Small intestine (tissue), 7 donors: ENCODE data around the gene P2RY2. TPM values are rescaled to one million over a fixed set of nuclear protein-coding genes. Genes with fewer than 3 reads are reported as not detected.

ENCODE experiments used
- DNase-seq, 2 donors: peaks; one replicate each; pipeline versions ENCODE4 v3.0.0 to v3.0.0-alpha.2; 2013
- FAIRE-seq: peaks from 2 replicates; lab custom pipeline; 2012; peaks lifted over from hg19 to GRCh38; lab: Jason Lieb, UNC
- H3K27ac ChIP-seq, 3 donors: one replicate each; pipeline ENCODE4 v1.5.1; 2013; ENCODE audit warnings: low read length in 2 of 3, mild to moderate bottlenecking in 2 of 3, control low read depth in 1 of 3, inconsistent platforms in 1 of 3, low read depth in 1 of 3, moderate library complexity in 1 of 3
- H3K27me3 ChIP-seq, 3 donors: one replicate each; pipeline ENCODE4 v1.6.1; 2013; ENCODE audit warnings: low read length in 3 of 3, inconsistent platforms in 1 of 3; ENCODE audit not compliant: control insufficient read depth in 3 of 3, insufficient read depth in 3 of 3
- H3K36me3 ChIP-seq, 3 donors: one replicate each; pipeline ENCODE4 v1.6.1; 2013; ENCODE audit warnings: low read length in 3 of 3, inconsistent platforms in 1 of 3, low read depth in 1 of 3, mild to moderate bottlenecking in 1 of 3, moderate library complexity in 1 of 3; ENCODE audit not compliant: control insufficient read depth in 3 of 3, insufficient read depth in 2 of 3
- H3K4me1 ChIP-seq, 3 donors: one replicate each; pipeline ENCODE4 v1.6.1; 2013; ENCODE audit warnings: low read length in 2 of 3, inconsistent platforms in 1 of 3, low read depth in 1 of 3, mild to moderate bottlenecking in 1 of 3, moderate library complexity in 1 of 3; ENCODE audit not compliant: control insufficient read depth in 3 of 3, insufficient read depth in 2 of 3
- H3K4me3 ChIP-seq, 3 donors: one replicate each; pipeline ENCODE4 v1.5.1; 2013; ENCODE audit warnings: low read length in 3 of 3, control low read depth in 1 of 3, inconsistent platforms in 1 of 3, low read depth in 1 of 3, mild to moderate bottlenecking in 1 of 3, moderate library complexity in 1 of 3
- H3K9me3 ChIP-seq, 2 donors: one replicate each; pipeline ENCODE4 v1.6.1; 2013; ENCODE audit warnings: low read depth in 1 of 2, low read length in 1 of 2; ENCODE audit not compliant: control insufficient read depth in 2 of 2, insufficient read depth in 1 of 2
- WGBS, 3 donors: extraction: QIAGEN DNeasy Blood & Tissue Kit; methylation state at CpG; one replicate each; pipeline ENCODE4 v1.1.7; 2013; 5-methylcytosine and 5-hydroxymethylcytosine counted together
- polyA plus RNA-seq, 4 donors: library from polyadenylated mRNA; stranded (reverse) in 3 of 4; unstranded in 1 of 4; fragments of 200-250 nt in 3 of 4; fragments of 120-200 nt in 1 of 4; gene quantifications; one replicate each; pipeline versions ENCODE4 v1.2.1 to v1.2.3, GENCODE V29; 2013
- donor health status: healthy with polysubstance abuse.
- donor health status: control.
- donor health status: control.
- donor health status: Bipolar disorder and iron deficiency.
- donor health status: healthy.

The P2RY2 gene
- polyA plus RNA-seq, 4 donors: 4.1 to 7.4 (median 5.6) TPM

- Histone ChIP-seq H3K36me3 (peaks cover 0 to 2% (median 0%) of the 10 kb centered on the region in 3 donors), H3K27me3 (peaks cover 0 to 13% (median 0%) of the 10 kb centered on the region in 3 donors), H3K4me1 (peaks cover 0 to 22% (median 4%) of the 10 kb centered on the region in 3 donors), H3K27ac (no peak overlapping the region), H3K4me3 (no peak overlapping the region), H3K9me3 (no peaks in the 10 kb centered on the region)
- 87 to 94% (median 92%) methylated on average over 5 of the region's 5 CpGs for WGBS, 3 donors
- FAIRE-seq (no peak), DNase-seq (no peak)
These were observed 2.6 kb upstream of the P2RY2 start for GRCh38 chr11:73215191-73216134.

- peaks cover 0 to 22% (median 6%) of the 10 kb centered on the region in 3 donors for H3K4me1 ChIP-seq
- peaks cover 0 to 13% (median 0%) of the 10 kb centered on the region in 3 donors for H3K27me3 ChIP-seq
- FAIRE-seq: no peak
- no peak for DNase-seq
- H3K36me3 ChIP-seq: peaks cover 0 to 3% (median 0%) of the 10 kb centered on the region in 3 donors
- H3K9me3 ChIP-seq: no peaks in the 10 kb centered on the region
- 78 to 96% (median 80%) methylated on average over 2 of the region's 2 CpGs for WGBS, 3 donors
- no peak overlapping the region for H3K4me3 ChIP-seq
- no peak overlapping the region for H3K27ac ChIP-seq
These were observed 1.6 kb upstream of the P2RY2 start for GRCh38 chr11:73216465-73216864.

DNA sequence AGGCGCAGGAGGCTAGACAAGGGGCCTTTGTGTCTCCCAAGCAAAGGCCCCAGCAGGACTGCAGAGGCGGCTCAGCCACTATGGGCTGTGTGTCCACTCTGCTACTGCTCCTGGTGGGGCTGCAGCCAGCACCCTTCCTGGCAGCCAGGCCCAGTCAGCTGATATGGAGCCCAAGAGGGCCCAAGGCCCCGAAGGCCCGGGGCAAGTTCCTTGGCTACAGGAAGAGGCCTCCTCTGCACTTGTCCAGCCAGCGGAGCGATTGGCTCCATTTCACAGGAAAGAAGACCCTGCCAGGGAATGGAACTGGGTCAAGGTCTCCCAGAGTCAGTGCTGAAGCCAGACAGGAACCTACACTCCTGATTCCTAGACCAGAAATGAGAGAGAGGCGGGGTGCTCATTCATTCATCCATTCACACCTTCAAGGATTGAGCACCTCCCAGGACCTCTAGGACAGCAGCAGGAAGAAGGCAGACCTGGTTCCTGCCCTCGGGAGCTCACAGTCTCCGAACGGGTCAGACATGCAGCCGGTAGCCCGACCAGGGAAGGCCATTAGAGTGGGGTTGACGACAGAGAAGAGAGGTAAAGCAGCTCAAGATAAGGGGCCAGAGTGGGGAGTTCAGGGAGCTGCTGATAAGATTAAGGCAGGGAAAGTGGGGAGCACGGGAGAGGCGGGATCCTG is 811 bp upstream of the P2RY2 start:
- FAIRE-seq (no peak), DNase-seq (no peak)
- 67 to 79% (median 71%) methylated on average over 15 of the region's 15 CpGs for WGBS, 3 donors
- Histone ChIP-seq H3K27ac (peak overlapping the region; percentile 62 to 90 (median 77)), H3K36me3 (peaks cover 0 to 3% (median 0%) of the 10 kb centered on the region in 3 donors), H3K27me3 (peaks cover 0 to 13% (median 0%) of the 10 kb centered on the region in 3 donors), H3K4me3 (peak overlapping the region in 2 of 3 donors; percentile 63 to 72), H3K9me3 (no peaks in the 10 kb centered on the region), H3K4me1 (peaks cover 0 to 22% (median 6%) of the 10 kb centered on the region in 3 donors)

DNA sequence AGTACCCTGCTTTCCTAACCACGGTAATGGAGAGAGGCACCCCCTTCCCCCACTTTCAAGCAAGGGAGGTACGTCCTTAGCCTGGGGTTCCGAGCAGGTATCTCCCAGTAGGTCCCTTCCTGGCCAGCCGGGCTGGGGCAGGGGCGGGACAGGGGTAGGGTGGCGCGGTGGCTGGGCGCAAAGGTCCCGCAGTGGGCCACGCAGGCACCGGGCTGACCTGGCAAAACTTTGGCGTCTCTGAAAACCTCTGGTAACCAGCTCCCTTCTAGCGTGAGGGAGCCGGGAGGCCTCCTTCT is 323 bp upstream of the P2RY2 start:
- H3K4me1 ChIP-seq: peaks cover 0 to 22% (median 8%) of the 10 kb centered on the region in 3 donors
- H3K27me3 ChIP-seq: peaks cover 0 to 13% (median 0%) of the 10 kb centered on the region in 3 donors
- 12 to 41% (median 31%) methylated on average over 13 to 14 of the region's 14 CpGs for WGBS, 3 donors
- FAIRE-seq (no peak), DNase-seq (no peak)
- no peaks in the 10 kb centered on the region for H3K9me3 ChIP-seq
- peak overlapping the region; percentile 62 to 90 (median 77) for H3K27ac ChIP-seq
- H3K4me3 ChIP-seq: peak overlapping the region in 2 of 3 donors; percentile 63 to 72
- H3K36me3 ChIP-seq: peaks cover 0 to 6% (median 0%) of the 10 kb centered on the region in 3 donors

DNA sequence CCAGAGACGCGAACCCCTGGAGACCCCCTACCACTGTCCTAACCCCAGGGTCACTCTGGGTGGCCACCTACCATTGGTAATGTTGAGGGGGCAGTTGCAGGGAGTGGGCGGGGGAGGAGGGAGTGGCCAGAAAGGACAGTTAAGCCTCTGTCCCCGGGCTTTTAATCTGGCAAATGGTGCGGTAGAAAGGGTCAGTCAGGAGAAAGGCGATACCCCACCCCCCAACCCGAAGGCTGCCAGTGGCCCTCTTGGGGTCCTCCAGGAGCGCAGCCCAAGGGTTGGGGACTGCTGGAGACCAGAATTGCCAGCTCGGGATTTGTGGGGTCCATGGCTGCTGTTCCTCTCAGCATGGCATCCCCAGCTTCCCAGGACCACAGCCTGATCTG is 742 bp downstream of the P2RY2 start:
- peak overlapping the region in 2 of 3 donors; percentile 63 to 72 for H3K4me3 ChIP-seq
- H3K4me1 ChIP-seq: peaks cover 0 to 22% (median 8%) of the 10 kb centered on the region in 3 donors
- H3K27me3 ChIP-seq: peaks cover 0 to 13% (median 0%) of the 10 kb centered on the region in 3 donors
- FAIRE-seq: no peak
- peak overlapping the region; percentile 36 to 90 (median 45) for H3K27ac ChIP-seq
- H3K9me3 ChIP-seq: no peaks in the 10 kb centered on the region
- DNase-seq: no peak
- 40 to 48% (median 45%) methylated on average over 9 of the region's 9 CpGs for WGBS, 3 donors
- H3K36me3 ChIP-seq: peaks cover 0 to 13% (median 0%) of the 10 kb centered on the region in 3 donors

- Histone ChIP-seq H3K27me3 (peaks cover 0 to 13% (median 0%) of the 10 kb centered on the region in 3 donors), H3K9me3 (no peaks in the 10 kb centered on the region), H3K4me3 (peak overlapping the region in 2 of 3 donors; percentile 63 to 72), H3K27ac (no peak overlapping the region), H3K36me3 (peaks cover 0 to 15% (median 0%) of the 10 kb centered on the region in 3 donors), H3K4me1 (peaks cover 0 to 22% (median 8%) of the 10 kb centered on the region in 3 donors)
- FAIRE-seq (no peak), DNase-seq (no peak)
- WGBS, 3 donors: 89 to 94% (median 91%) methylated on average over 6 of the region's 6 CpGs
These were observed 1.6 kb downstream of the P2RY2 start for GRCh38 chr11:73219396-73220285.

DNA sequence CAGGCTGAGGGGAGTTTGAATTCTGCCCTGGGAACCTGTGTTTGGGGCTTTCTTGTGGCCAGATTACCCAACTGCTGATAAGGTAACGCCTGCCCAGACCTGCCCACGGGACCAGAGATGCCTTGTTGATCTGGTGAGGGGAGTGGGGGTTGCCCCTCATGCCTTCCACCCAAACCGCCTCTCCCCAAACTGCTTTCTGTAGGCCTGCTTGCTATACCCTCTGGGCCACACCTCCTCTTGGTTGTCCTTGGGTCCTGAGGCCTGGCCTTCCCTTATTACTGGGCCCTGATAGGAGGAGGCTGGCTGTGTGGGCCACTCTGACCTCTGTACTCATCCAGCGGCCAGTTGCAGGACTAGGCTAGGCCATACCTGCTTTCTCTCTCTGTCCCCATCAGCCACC is 3.4 kb downstream of the P2RY2 start:
- Histone ChIP-seq H3K9me3 (no peaks in the 10 kb centered on the region), H3K4me1 (peaks cover 0 to 22% (median 8%) of the 10 kb centered on the region in 3 donors), H3K27ac (no peak overlapping the region), H3K36me3 (peaks cover 0 to 17% (median 0%) of the 10 kb centered on the region in 3 donors), H3K4me3 (no peak overlapping the region), H3K27me3 (peaks cover 0 to 13% (median 0%) of the 10 kb centered on the region in 3 donors)
- DNase-seq (no peak), FAIRE-seq (no peak)
- 78 to 88% (median 84%) methylated on average over 4 of the region's 4 CpGs for WGBS, 3 donors
